Stimulated activated CD8-positive, alpha-beta memory T cell treated with anti-CD3 and anti-CD28 coated beads, Interleukin-7, amount 100 ng/mL, for 1 hour (primary cell): ENCODE results near the gene SLC6A4.
"Not testable (repeated sequence)": the region's sequence is repeated elsewhere in the genome, so short reads cannot be mapped to it uniquely, and the experiment has no call there.

Source experiments
- DNase-seq, 2 donors: peaks; one replicate each; pipeline ENCODE4 v3.0.0-alpha.2; 2020; ENCODE audit warnings: low read depth in 2 of 2

The SLC6A4 gene

DNA sequence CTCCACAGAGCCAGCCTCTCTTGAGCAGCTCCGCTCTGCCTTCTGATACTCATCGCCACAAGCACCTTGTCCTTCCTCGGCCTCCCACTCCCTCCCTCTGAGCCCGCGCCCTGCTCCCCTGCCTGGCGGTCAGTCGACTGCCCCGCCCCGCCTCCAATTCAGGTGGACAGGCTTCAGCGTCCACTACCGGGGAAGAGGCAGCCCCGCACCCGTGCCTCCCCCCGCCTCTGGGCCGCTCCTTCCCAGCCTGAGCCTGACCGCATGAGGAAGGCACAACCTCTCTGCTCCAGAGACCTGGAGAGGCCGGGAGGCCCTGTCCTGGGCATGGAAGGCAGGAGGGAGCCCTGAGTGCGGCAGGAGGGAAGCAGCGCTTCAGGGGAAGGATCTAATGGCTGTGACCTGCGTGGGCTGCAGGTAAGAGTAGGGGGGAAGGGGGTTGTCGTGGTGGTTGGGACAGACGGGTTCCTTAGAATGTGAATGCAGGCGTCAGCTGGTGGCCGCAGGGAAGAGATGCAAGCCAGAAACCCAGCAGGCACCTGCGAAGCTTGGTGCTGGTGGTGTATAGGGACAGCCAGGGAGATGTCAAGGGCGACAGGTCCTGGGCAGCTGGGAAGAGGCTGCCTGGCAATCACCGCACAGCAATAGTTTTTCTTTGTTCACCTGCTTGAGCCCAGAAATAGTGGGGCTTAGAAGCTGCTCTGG, 3.0 kb upstream of the SLC6A4 start:
- DNase-seq: no peak

DNA sequence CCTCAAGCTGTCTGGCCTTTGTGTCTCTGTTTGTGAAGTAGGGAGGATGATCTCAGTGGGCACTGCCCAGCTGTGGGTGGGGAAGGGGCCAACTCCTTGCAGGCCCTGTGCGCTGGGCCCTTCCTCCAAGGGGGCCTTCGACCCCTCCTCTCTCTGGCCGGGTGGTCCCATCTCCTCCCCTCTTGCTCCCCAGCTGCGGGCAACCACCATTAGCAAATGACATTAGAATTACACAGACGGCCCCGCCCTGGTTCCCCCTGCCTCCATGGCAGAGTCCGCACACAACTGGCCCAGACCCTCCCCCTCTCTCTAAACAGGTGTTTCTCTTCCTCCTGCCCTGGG, 2.5 kb upstream of the SLC6A4 start:
- DNase-seq: no peak

- DNase-seq: no peak
These were observed 2.0 kb upstream of the SLC6A4 start for GRCh38 chr17:30237296-30238002.

GRCh38 chr17:30236766-30237165, 1.3 kb upstream of the SLC6A4 start:
- no peak for DNase-seq

- DNase-seq: no peak
These were observed 764 bp upstream of the SLC6A4 start for GRCh38 chr17:30236297-30236624.

GRCh38 chr17:30234964-30235363, 533 bp downstream of the SLC6A4 start:
- no peak for DNase-seq

GRCh38 chr17:30234296-30234695, 1.2 kb downstream of the SLC6A4 start:
- no peak for DNase-seq

DNA sequence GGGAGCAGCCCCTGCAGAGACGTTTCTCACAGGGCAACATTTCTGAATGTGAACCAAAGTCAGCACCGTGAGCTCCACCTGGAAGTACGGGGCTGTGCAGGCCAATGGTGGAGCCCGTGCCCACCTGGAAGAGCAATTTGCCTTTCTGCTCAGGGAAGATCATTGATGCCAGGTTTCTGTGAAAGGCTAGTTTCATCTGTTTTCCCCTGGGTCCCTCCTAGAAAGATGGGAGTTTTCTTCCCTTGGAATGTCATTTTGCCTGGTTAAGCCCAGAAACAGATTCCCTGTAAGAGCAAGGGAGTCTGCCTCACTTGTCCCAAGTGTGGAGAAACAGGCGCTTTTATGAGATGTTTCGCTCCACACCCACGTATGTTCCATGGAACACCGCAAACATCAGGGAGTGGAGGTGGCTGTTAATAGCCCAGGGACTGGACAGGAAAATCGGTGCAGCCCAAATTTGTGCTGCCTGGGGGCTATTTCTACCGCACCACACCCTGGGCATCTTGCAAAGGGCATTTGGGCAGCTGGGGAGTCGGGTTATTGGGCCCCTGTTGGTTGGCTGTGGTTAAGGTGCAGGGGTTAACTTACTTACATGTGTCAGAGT, 2.6 kb downstream of the SLC6A4 start:
- DNase-seq: no peak

GRCh38 chr17:30232015-30232823, 3.3 kb downstream of the SLC6A4 start:
- no peak for DNase-seq

DNA sequence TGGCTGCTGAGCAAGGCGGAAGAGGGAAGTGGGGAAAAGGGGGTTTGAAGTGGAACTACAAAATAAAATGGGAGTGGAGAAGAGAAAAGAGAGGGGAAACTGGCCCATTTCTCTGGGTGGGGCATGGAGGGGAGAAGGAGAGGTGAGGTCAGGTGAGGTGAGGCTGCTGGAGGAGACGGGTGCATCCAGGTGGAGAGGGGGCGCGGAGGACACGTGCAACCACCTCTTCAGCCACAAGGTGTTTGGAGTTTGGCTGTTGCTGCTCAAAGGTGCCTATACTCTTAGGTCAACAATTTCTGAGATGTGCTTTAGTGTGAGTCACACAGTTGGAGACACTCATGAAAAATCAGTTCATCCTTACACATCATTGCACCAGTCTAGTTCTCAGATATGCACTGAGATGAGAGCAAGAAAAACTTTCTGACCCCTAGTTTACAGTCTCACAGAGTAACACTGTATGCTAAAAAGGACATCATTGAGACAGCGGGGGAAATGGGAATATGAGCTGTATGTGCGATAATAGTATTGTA, 4.8 kb downstream of the SLC6A4 start:
- DNase-seq: no peak

GRCh38 chr17:30230009-30230408, 5.5 kb downstream of the SLC6A4 start:
- not testable (repeated sequence) for DNase-seq

GRCh38 chr17:30229012-30229411, 6.5 kb downstream of the SLC6A4 start:
- no peak for DNase-seq

DNA sequence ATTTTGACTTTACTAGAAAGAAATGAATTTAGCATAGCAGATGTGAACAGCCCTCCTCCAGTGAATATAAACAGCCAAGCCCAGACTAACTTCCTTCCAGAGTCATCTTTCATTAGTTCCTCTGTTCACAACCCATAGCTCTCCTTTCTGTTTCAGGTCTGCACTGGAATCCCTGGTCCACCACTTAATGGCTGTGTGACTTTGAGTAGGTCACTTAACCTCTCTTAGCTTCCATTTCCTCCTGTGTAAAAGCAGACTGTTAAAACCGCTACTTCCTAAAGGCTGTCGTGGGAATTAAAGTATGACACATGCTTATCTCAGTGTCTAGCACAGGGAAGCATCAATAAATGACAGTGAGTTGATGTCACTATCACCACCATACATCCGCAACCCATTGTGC, 7.5 kb downstream of the SLC6A4 start:
- no peak for DNase-seq

DNA sequence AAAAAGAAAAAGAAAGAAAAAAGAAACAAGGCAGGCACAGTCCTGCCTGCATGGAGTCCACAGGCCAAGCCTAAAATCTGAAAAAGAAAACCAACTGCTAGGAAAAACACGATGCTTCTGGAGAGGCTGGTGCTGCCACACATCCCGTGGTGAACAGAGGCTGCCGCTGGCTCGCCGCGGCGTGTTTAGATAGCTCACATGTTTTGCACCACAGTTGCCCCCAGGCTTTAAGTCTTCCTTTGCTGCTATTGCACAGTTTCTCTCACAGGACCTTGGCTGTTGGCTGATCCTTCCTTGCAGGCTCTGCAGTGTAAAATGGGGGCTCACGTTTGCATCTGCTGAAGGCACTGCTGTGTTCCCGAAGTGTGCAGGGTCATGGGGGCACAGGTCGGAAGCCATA, 8.6 kb downstream of the SLC6A4 start:
- DNase-seq: no peak

DNA sequence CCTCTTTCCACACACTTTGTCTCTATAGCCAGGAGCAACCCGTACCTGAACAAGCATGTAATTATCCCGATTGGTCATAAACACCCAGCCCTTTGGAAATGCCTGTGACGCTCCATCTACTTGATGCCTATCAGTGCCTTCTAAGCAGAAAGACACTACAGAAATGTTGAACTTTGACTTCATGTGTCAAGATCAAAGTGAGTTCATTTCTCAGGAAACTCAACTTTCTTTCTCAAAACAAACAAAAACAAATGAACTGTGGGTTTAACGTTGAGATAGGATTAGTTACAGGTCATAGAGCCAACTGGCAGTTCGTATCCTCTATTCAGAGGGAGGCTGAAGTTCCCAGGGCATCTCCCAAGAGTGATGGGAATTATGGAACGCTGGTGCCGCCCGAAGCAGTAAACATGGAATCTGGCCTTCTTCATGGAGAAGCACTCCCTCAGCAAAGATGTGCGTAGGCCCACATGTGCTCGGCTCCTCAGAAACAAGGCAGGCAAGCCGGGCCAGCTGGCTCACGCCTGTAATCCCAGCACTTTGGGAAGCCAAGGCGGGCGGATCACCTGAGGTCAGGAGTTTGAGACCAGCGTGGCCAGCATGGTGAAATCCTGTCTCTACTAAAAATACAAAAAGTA, 9.5 kb downstream of the SLC6A4 start:
- no peak for DNase-seq

DNA sequence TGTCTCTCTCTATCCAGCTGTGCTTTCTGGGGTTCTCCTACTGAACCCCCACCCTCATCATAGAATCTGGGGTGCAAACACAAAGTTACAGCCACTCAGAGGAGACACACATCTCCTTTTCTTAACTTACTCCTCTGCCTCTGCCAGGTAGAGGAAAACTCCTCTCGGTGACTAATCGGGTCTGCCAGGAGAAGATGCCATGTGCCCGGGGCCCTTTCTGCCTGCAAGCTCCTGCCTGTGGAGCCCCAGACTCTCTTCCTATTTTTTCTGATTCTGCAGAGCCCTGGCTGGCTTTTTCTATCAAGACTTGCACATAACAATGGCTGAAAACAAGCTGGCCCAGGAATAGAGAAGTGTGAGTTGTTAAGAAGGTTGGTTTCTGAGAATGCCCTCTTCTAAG, 10.4 kb downstream of the SLC6A4 start:
- DNase-seq: no peak

- DNase-seq: no peak
These were observed 11.0 kb downstream of the SLC6A4 start for GRCh38 chr17:30224419-30224960.

GRCh38 chr17:30222721-30223175, 12.7 kb downstream of the SLC6A4 start:
- DNase-seq: no peak

GRCh38 chr17:30222251-30222650, 13.2 kb downstream of the SLC6A4 start:
- no peak for DNase-seq

GRCh38 chr17:30221346-30221745, 14.2 kb downstream of the SLC6A4 start:
- DNase-seq: no peak

DNA sequence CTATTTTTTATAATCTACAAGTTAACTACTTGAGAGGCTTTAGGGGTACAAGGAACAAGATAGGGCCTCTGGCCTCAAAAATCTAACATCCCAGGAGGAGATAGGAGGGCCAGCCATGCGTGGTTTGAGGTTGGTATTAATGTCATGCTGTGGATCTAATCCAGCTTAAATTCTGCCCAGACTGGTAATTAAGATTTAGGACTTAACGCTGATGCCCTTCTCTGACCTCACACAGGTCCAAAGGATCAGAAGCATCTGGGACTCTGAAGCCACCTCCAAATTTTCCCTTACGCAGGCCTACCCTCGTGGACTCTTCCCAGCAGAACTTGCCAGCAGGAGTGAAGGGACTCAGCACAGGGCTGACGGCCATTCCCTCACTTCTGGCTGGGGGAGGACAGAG, 15.1 kb downstream of the SLC6A4 start:
- DNase-seq: no peak
